ENCODE results near the gene DDX47. TPM values are rescaled to one million over a fixed set of nuclear protein-coding genes. Genes with fewer than 3 reads are reported as not detected.
A peak's percentile ranks its signal among the peaks of the same experiment; 100 is the strongest.

The DDX47 gene
- total RNA-seq (56.0 TPM), polyA plus RNA-seq (49.4 TPM)
- long read RNA-seq, donor 1, partial matches to known transcripts = 0 of 5 reads
- long read RNA-seq, donor 1, other reads (novel, unspliced or antisense) = 0 of 5 reads
- long read RNA-seq, donor 2 = 0 reads
- long read RNA-seq, donor 3, transcript DDX47-202 (12 exons, 1,817 nt) = major isoform, 21 of 22 reads
- long read RNA-seq, donor 3, partial matches to known transcripts = 0 of 22 reads
- long read RNA-seq, donor 3, other reads (novel, unspliced or antisense) = 0 of 22 reads
- long read RNA-seq, donor 4, transcript DDX47-202 (12 exons, 1,817 nt) = major isoform, 6 of 7 reads
- long read RNA-seq, donor 4, partial matches to known transcripts = 0 of 7 reads
- long read RNA-seq, donor 4, other reads (novel, unspliced or antisense) = 0 of 7 reads
- long read RNA-seq, donor 5, transcript DDX47-202 (12 exons, 1,817 nt) = major isoform, 34 of 37 reads
- long read RNA-seq, donor 5, partial matches to known transcripts = 0 of 37 reads
- long read RNA-seq, donor 5, other reads (novel, unspliced or antisense) = 0 of 37 reads
- long read RNA-seq, donor 6, transcript DDX47-202 (12 exons, 1,817 nt) = major isoform, 8 of 14 reads
- long read RNA-seq, donor 6, partial matches to known transcripts = 0 of 14 reads
- long read RNA-seq, donor 6, other reads (novel, unspliced or antisense) = 0 of 14 reads
- long read RNA-seq, donor 7, transcript DDX47-202 (12 exons, 1,817 nt) = major isoform, 25 of 30 reads
- long read RNA-seq, donor 7, transcript DDX47-212 (11 exons, 2,357 nt) = minor isoform, 5 of 30 reads
- long read RNA-seq, donor 7, partial matches to known transcripts = 0 of 30 reads
- long read RNA-seq, donor 7, other reads (novel, unspliced or antisense) = 0 of 30 reads
- long read RNA-seq, donor 8, transcript DDX47-202 (12 exons, 1,817 nt) = major isoform, 5 of 6 reads
- long read RNA-seq, donor 8, partial matches to known transcripts = 0 of 6 reads
- long read RNA-seq, donor 8, other reads (novel, unspliced or antisense) = 0 of 6 reads
- long read RNA-seq, donor 9, transcript DDX47-202 (12 exons, 1,817 nt) = major isoform, 17 of 21 reads
- long read RNA-seq, donor 9, partial matches to known transcripts = 0 of 21 reads
- long read RNA-seq, donor 9, other reads (novel, unspliced or antisense) = 0 of 21 reads
- long read RNA-seq, donor 10, transcript DDX47-202 (12 exons, 1,817 nt) = major isoform, 15 of 18 reads
- long read RNA-seq, donor 10, partial matches to known transcripts = 0 of 18 reads
- long read RNA-seq, donor 10, other reads (novel, unspliced or antisense) = 0 of 18 reads

DNA sequence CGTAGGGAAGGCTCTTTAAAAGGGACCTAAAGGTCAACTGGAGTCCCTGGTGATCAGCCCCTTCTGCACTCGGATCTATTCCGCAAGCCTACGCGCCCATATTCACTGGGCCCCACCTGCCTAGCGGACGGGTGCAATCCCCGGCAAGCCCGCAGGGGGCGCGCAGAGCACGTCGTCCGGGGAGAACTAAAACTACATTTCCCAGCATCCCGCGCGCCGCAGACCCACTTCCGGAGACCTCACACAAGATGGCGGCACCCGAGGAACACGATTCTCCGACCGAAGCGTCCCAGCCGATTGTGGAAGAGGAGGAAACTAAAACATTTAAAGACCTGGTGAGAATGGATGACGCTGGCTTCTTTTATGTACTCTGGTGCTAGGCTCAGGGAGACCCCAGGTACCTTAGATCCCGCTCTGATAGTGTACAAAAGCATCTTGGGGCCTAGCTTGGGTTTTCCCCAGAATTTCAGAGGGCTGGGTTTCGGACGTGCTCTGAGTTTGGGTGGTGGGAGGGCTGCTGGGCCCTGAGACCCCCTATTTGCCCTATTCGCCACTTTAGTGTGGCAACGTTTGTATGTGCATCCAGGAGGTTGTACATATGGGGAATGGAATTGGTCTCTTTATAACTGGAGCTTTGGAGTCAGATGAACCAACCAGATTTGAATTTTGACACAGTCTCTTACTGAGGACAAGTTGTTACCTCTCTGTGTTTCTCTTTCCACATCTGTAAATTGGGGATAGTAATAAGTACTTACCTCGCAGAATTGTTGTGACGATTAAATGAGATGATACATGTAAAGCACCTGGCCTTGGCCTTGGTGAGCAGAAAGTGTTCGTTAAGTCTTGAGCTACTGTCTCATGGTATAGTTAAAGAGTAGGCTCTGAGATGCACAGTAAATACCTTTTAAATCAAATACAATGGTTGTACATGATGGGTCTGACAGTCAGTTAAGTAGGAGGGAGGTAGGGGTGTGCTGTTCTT, at the start of gene DDX47:
Gene DDX47 (plus strand): TSS at position 227 of the 982 bp plus-strand sequence. CDS start 22 bp downstream, at position 249.
- Histone ChIP-seq H3K4me1 (ENCODE audit: control insufficient read depth in 2 of 2, insufficient read depth in 2 of 2, low read length in 2 of 2) (peaks cover 6 to 12% of the 10 kb centered on the region in 2 donors), H3K36me3 (ENCODE audit: control insufficient read depth in 2 of 2, insufficient read depth in 2 of 2, low read length in 1 of 2) (peaks cover 8 to 12% of the 10 kb centered on the region in 2 donors), H3K4me3 (ENCODE audit: low read length in 2 of 2) (peak within 1 kb of the TSS; percentile 81 to 90), H3K27me3 (ENCODE audit: control insufficient read depth in 2 of 2, insufficient read depth in 1 of 2, low read length in 1 of 2) (no peaks in the 10 kb centered on the region), H3K9me3 (ENCODE audit: control insufficient read depth in 2 of 2, insufficient read depth in 1 of 2, low read length in 1 of 2) (no peaks in the 10 kb centered on the region), H3K27ac (ENCODE audit: low read depth in 1 of 2, low read length in 1 of 2) (peak within 1 kb of the TSS; percentile 52 to 76)
- 5% methylated on average over 35 of the region's 35 CpGs for WGBS
- peak; percentile 86 to 97 (median 91) for DNase-seq (ENCODE audit: low read depth in 6 of 9, low spot score in 9 of 9)

DNA sequence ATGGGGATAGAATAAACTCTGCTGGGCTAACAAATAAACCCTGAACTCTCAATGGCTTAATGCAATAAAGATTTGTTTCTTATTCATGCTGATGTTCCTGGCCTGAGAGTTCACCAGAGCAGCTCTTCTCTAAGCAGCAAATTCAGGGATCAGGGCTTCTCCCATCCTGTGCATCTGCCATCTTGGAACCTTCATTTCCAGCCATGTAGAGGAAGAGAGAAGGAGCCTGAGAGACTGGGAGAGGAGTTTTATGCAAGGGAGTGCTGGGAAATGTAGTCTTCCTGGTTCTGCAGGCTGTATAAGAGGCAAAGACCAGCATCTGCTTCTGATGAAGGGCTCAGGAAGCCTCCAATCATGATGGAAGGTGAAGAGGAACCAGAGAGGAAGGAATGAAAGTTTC, 48.3 kb upstream of the DDX47 start:
- DNase-seq (ENCODE audit: low read depth in 6 of 9, low spot score in 9 of 9) = no peak

DNA sequence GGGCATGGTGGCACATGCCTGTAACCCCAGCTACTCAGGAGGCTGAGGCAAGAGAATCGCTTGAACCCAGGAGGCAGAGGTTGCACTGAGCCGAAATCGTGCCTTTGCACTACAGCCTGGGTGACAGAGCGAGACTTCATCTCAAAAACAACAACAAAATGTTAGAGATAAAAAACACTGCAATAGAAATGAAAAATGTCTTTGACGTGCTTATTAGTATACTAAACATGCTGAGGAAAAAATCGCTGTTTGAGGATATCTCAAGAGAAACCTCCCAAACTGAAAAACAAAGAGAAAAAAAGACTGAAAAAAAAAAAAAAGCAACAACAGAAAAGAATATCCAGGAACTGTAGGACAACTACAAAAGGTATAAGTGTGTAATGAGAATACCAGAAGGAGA, 42.9 kb upstream of the DDX47 start:
- no peak for DNase-seq (ENCODE audit: low read depth in 6 of 9, low spot score in 9 of 9)
- H3K27ac ChIP-seq (ENCODE audit: low read depth in 1 of 2, low read length in 1 of 2) = no peak overlapping the region
- H3K27me3 ChIP-seq (ENCODE audit: control insufficient read depth in 2 of 2, insufficient read depth in 1 of 2, low read length in 1 of 2) = no peaks in the 10 kb centered on the region
- peaks cover 3 to 7% of the 10 kb centered on the region in 2 donors for H3K9me3 ChIP-seq (ENCODE audit: control insufficient read depth in 2 of 2, insufficient read depth in 1 of 2, low read length in 1 of 2)
- no peaks in the 10 kb centered on the region for H3K4me1 ChIP-seq (ENCODE audit: control insufficient read depth in 2 of 2, insufficient read depth in 2 of 2, low read length in 2 of 2)
- 98% methylated on average over 6 of the region's 6 CpGs for WGBS
- H3K4me3 ChIP-seq (ENCODE audit: low read length in 2 of 2) = no peak overlapping the region
- no peaks in the 10 kb centered on the region for H3K36me3 ChIP-seq (ENCODE audit: control insufficient read depth in 2 of 2, insufficient read depth in 2 of 2, low read length in 1 of 2)

More for the DNA sequence above, 48.3 kb upstream of the DDX47 start:
- H3K27me3 ChIP-seq (ENCODE audit: control insufficient read depth in 2 of 2, insufficient read depth in 1 of 2, low read length in 1 of 2) = no peaks in the 10 kb centered on the region
- H3K4me1 ChIP-seq (ENCODE audit: control insufficient read depth in 2 of 2, insufficient read depth in 2 of 2, low read length in 2 of 2) = no peaks in the 10 kb centered on the region
- peaks cover 0 to 7% of the 10 kb centered on the region in 2 donors for H3K36me3 ChIP-seq (ENCODE audit: control insufficient read depth in 2 of 2, insufficient read depth in 2 of 2, low read length in 1 of 2)
- no peak overlapping the region for H3K27ac ChIP-seq (ENCODE audit: low read depth in 1 of 2, low read length in 1 of 2)
- no peak overlapping the region for H3K4me3 ChIP-seq (ENCODE audit: low read length in 2 of 2)
- H3K9me3 ChIP-seq (ENCODE audit: control insufficient read depth in 2 of 2, insufficient read depth in 1 of 2, low read length in 1 of 2) = peaks cover 2% of the 10 kb centered on the region in 2 donors

DNA sequence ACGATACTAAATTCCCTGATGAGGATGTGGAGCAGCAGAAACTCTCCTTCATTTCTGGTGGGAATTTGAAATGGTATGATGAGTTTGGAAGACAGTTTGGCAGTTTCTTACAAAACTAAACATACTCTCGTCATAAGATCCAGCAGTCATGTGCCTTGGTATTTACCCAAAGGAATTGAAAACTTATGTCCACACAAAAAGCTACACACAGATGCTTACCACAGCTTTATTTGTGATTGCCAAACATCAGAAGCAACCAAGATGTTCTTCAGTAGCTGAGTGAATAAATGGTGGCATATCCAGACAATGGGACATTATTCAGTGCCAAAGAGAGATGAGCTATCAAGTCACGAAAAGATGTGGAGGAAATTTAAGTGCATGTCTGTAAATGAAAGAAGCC, 38.4 kb upstream of the DDX47 start:
- H3K4me1 ChIP-seq (ENCODE audit: control insufficient read depth in 2 of 2, insufficient read depth in 2 of 2, low read length in 2 of 2) = no peaks in the 10 kb centered on the region
- H3K36me3 ChIP-seq (ENCODE audit: control insufficient read depth in 2 of 2, insufficient read depth in 2 of 2, low read length in 1 of 2) = no peaks in the 10 kb centered on the region
- H3K27me3 ChIP-seq (ENCODE audit: control insufficient read depth in 2 of 2, insufficient read depth in 1 of 2, low read length in 1 of 2) = no peaks in the 10 kb centered on the region
- H3K4me3 ChIP-seq (ENCODE audit: low read length in 2 of 2) = no peak overlapping the region
- DNase-seq (ENCODE audit: low read depth in 6 of 9, low spot score in 9 of 9) = no peak
- H3K9me3 ChIP-seq (ENCODE audit: control insufficient read depth in 2 of 2, insufficient read depth in 1 of 2, low read length in 1 of 2) = peaks cover 1 to 5% of the 10 kb centered on the region in 2 donors
- 96% methylated on average over 3 of the region's 3 CpGs for WGBS
- no peak overlapping the region for H3K27ac ChIP-seq (ENCODE audit: low read depth in 1 of 2, low read length in 1 of 2)

DNA sequence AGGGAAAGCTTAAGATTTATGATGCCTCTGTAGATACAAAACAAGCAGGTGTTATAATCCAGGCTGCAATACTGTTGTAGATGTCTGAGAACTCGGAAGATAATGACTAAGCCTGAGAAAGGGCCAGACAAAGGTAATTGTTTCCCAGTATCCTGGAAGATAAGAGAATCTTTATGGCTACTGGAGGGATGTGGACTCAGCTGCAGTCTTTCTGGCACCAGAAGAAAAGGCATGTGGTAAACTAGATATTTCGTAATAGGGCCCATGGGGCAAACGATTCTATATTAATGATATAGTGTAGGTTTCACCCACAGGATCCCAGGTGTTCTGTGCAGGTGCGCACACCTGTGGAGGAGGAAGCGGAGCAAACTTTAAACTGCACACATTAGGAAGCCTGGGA, 36.9 kb upstream of the DDX47 start:
- 79% methylated on average over 5 of the region's 5 CpGs for WGBS

DNA sequence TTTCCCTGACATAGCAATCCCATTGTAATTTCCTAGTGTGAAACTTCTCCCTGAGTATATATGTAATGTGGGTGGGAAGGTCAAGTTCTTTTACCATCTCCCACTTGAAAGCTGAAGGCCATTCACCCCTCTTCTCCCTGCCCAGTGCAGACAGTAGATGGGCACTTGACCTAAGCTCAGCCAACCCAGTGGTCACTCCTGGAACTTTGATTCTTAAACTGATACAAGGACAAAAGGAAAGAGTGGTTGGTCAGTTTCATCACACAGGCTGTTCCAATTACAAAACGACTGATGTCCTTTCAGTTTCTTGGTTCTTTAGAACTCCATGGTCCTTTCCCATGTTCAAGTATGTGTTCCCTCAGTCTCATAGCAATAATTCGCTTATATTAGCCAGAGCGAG, 36.1 kb upstream of the DDX47 start:
- 94% methylated on average over 3 of the region's 3 CpGs for WGBS
- DNase-seq (ENCODE audit: low read depth in 6 of 9, low spot score in 9 of 9) = no peak
- H3K4me1 ChIP-seq (ENCODE audit: control insufficient read depth in 2 of 2, insufficient read depth in 2 of 2, low read length in 2 of 2) = no peaks in the 10 kb centered on the region

More for the DNA sequence above, 36.9 kb upstream of the DDX47 start:
- DNase-seq (ENCODE audit: low read depth in 6 of 9, low spot score in 9 of 9) = no peak
- Histone ChIP-seq H3K36me3 (ENCODE audit: control insufficient read depth in 2 of 2, insufficient read depth in 2 of 2, low read length in 1 of 2) (no peaks in the 10 kb centered on the region), H3K9me3 (ENCODE audit: control insufficient read depth in 2 of 2, insufficient read depth in 1 of 2, low read length in 1 of 2) (no peaks in the 10 kb centered on the region), H3K27ac (ENCODE audit: low read depth in 1 of 2, low read length in 1 of 2) (no peak overlapping the region), H3K27me3 (ENCODE audit: control insufficient read depth in 2 of 2, insufficient read depth in 1 of 2, low read length in 1 of 2) (no peaks in the 10 kb centered on the region), H3K4me3 (ENCODE audit: low read length in 2 of 2) (no peak overlapping the region), H3K4me1 (ENCODE audit: control insufficient read depth in 2 of 2, insufficient read depth in 2 of 2, low read length in 2 of 2) (no peaks in the 10 kb centered on the region)

DNA sequence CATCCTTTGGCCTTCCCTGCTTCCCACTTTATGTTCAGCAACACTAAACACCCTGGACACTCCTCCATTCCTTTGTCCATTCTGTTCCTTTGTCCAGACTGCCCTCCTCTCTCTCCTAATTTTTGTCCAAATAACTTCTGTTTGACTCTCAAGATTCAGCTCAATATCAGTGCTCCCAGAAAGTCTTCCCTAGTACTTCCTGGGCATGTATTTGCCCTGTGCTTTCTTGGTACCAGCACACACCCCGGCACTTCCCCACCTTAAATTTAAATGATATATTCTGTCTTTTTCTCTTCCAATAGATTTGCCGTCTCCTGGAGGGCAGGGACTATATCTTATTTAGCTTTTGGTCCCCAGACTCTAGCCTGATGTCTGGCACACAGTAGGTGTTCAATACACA, 34.1 kb upstream of the DDX47 start:
- 97% methylated on average over 2 of the region's 2 CpGs for WGBS
- H3K4me1 ChIP-seq (ENCODE audit: control insufficient read depth in 2 of 2, insufficient read depth in 2 of 2, low read length in 2 of 2) = no peaks in the 10 kb centered on the region
- H3K9me3 ChIP-seq (ENCODE audit: control insufficient read depth in 2 of 2, insufficient read depth in 1 of 2, low read length in 1 of 2) = no peaks in the 10 kb centered on the region
- H3K36me3 ChIP-seq (ENCODE audit: control insufficient read depth in 2 of 2, insufficient read depth in 2 of 2, low read length in 1 of 2) = no peaks in the 10 kb centered on the region
- H3K4me3 ChIP-seq (ENCODE audit: low read length in 2 of 2) = no peak overlapping the region
- no peak overlapping the region for H3K27ac ChIP-seq (ENCODE audit: low read depth in 1 of 2, low read length in 1 of 2)
- DNase-seq (ENCODE audit: low read depth in 6 of 9, low spot score in 9 of 9) = no peak
- no peaks in the 10 kb centered on the region for H3K27me3 ChIP-seq (ENCODE audit: control insufficient read depth in 2 of 2, insufficient read depth in 1 of 2, low read length in 1 of 2)

More for the DNA sequence above, 36.1 kb upstream of the DDX47 start:
- no peaks in the 10 kb centered on the region for H3K36me3 ChIP-seq (ENCODE audit: control insufficient read depth in 2 of 2, insufficient read depth in 2 of 2, low read length in 1 of 2)
- H3K4me3 ChIP-seq (ENCODE audit: low read length in 2 of 2) = no peak overlapping the region
- no peak overlapping the region for H3K27ac ChIP-seq (ENCODE audit: low read depth in 1 of 2, low read length in 1 of 2)
- no peaks in the 10 kb centered on the region for H3K27me3 ChIP-seq (ENCODE audit: control insufficient read depth in 2 of 2, insufficient read depth in 1 of 2, low read length in 1 of 2)
- no peaks in the 10 kb centered on the region for H3K9me3 ChIP-seq (ENCODE audit: control insufficient read depth in 2 of 2, insufficient read depth in 1 of 2, low read length in 1 of 2)

DNA sequence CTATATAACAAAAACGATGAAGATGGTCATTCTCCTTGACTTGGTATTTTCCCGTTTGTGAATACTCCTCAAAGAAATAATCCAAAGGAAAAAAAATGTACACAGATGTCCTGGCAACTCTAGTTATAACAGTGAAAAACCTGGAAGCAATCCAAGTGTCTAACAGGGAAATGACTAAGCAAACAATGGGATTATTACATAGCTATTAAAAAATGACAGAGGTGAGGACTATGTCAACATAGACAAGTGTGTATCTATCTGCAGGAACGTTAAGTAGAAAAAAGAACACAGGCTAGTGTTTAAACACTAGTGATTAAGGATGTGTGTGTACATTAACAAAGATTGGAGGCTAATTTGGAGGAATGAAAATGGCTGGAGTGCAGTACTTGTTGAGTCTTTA, 33.6 kb upstream of the DDX47 start:
- H3K27me3 ChIP-seq (ENCODE audit: control insufficient read depth in 2 of 2, insufficient read depth in 1 of 2, low read length in 1 of 2) = no peaks in the 10 kb centered on the region
- 64% methylated on average over 3 of the region's 3 CpGs for WGBS
- H3K9me3 ChIP-seq (ENCODE audit: control insufficient read depth in 2 of 2, insufficient read depth in 1 of 2, low read length in 1 of 2) = no peaks in the 10 kb centered on the region
- no peaks in the 10 kb centered on the region for H3K4me1 ChIP-seq (ENCODE audit: control insufficient read depth in 2 of 2, insufficient read depth in 2 of 2, low read length in 2 of 2)
- DNase-seq (ENCODE audit: low read depth in 6 of 9, low spot score in 9 of 9) = no peak
- H3K36me3 ChIP-seq (ENCODE audit: control insufficient read depth in 2 of 2, insufficient read depth in 2 of 2, low read length in 1 of 2) = no peaks in the 10 kb centered on the region
- no peak overlapping the region for H3K4me3 ChIP-seq (ENCODE audit: low read length in 2 of 2)
- H3K27ac ChIP-seq (ENCODE audit: low read depth in 1 of 2, low read length in 1 of 2) = no peak overlapping the region
